ENCODE data around the gene ZDHHC7.

- TF ChIP-seq POU6F1 (CRISPR knock-in tag; IDR thresholded peaks at IDR 0.05; ENCODE audit: borderline replicate concordance, low read depth) (no peak), TOX (CRISPR knock-in tag; IDR thresholded peaks at IDR 0.05; ENCODE audit: borderline replicate concordance) (no peak), SNAI2 (CRISPR knock-in tag; IDR thresholded peaks at IDR 0.05) (no peak), TCF4 (CRISPR knock-in tag; IDR thresholded peaks at IDR 0.05; ENCODE audit: borderline replicate concordance) (no peak), ARNTL (CRISPR knock-in tag; IDR thresholded peaks at IDR 0.05; ENCODE audit: borderline replicate concordance, low read depth) (no peak), RARB (CRISPR knock-in tag; IDR thresholded peaks at IDR 0.05) (no peak), ZFP3 (CRISPR knock-in tag; IDR thresholded peaks at IDR 0.05) (no peak)
- TF ChIP-seq, protein P1, sequence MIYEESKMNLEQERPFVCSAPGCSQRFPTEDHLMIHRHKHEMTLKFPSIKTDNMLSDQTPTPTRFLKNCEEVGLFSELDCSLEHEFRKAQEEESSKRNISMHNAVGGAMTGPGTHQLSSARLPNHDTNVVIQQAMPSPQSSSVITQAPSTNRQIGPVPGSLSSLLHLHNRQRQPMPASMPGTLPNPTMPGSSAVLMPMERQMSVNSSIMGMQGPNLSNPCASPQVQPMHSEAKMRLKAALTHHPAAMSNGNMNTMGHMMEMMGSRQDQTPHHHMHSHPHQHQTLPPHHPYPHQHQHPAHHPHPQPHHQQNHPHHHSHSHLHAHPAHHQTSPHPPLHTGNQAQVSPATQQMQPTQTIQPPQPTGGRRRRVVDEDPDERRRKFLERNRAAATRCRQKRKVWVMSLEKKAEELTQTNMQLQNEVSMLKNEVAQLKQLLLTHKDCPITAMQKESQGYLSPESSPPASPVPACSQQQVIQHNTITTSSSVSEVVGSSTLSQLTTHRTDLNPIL (CRISPR knock-in tag; IDR thresholded peaks at IDR 0.05; ENCODE audit: low read depth), result no peak
- TF ChIP-seq, protein P2, sequence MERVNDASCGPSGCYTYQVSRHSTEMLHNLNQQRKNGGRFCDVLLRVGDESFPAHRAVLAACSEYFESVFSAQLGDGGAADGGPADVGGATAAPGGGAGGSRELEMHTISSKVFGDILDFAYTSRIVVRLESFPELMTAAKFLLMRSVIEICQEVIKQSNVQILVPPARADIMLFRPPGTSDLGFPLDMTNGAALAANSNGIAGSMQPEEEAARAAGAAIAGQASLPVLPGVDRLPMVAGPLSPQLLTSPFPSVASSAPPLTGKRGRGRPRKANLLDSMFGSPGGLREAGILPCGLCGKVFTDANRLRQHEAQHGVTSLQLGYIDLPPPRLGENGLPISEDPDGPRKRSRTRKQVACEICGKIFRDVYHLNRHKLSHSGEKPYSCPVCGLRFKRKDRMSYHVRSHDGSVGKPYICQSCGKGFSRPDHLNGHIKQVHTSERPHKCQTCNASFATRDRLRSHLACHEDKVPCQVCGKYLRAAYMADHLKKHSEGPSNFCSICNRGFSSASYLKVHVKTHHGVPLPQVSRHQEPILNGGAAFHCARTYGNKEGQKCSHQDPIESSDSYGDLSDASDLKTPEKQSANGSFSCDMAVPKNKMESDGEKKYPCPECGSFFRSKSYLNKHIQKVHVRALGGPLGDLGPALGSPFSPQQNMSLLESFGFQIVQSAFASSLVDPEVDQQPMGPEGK (CRISPR knock-in tag; IDR thresholded peaks at IDR 0.05; ENCODE audit: borderline replicate concordance), result no peak
These were observed 15.0 kb downstream of the ZDHHC7 start for GRCh38 chr16:84996365-84996764.
